HepG2 (cell line): ENCODE data around the gene NUCB1. TPM values are rescaled to one million over a fixed set of nuclear protein-coding genes. Genes with fewer than 3 reads are reported as not detected.

Source experiments
- ERF ChIP-seq: IDR thresholded peaks from 2 replicates; pipeline ENCODE4 v1.6.1; 2018; ENCODE audit warnings: missing biosample characterization, missing genetic modification reagents
- FOXA3 ChIP-seq: IDR thresholded peaks from 2 replicates; pipeline ENCODE4 v1.6.1; 2016; ENCODE audit warnings: missing genetic modification reagents, missing compliant biosample characterization
- FUBP1 ChIP-seq: sonication (generic); formaldehyde crosslinking; IDR thresholded peaks from 2 replicates; pipeline ENCODE4 v1.5.1; 2020; ENCODE audit warnings: missing genetic modification reagents, mild to moderate bottlenecking, borderline replicate concordance
- JUNB ChIP-seq: sonication (generic); formaldehyde crosslinking; IDR thresholded peaks from 2 replicates; pipeline ENCODE4 v1.8.0; 2022; ENCODE audit warnings: missing genetic modification reagents, mild to moderate bottlenecking, borderline replicate concordance
- JUND ChIP-seq: sonication (generic); formaldehyde crosslinking; IDR thresholded peaks from 2 replicates; pipeline ENCODE4 v1.8.0; 2022; ENCODE audit warnings: mild to moderate bottlenecking, missing genetic modification reagents
- KDM4B ChIP-seq: sonication (generic); formaldehyde crosslinking; IDR thresholded peaks from 2 replicates; pipeline ENCODE4 v1.4.0; 2020; ENCODE audit warnings: missing genetic modification reagents
- MTA1 ChIP-seq: sonication (generic); formaldehyde crosslinking; IDR thresholded peaks from 2 replicates; pipeline ENCODE4 v1.4.0; 2020; ENCODE audit warnings: missing genetic modification reagents, mild to moderate bottlenecking, borderline replicate concordance
- NAIF1 ChIP-seq: sonication (generic); formaldehyde crosslinking; IDR thresholded peaks from 2 replicates; pipeline ENCODE4 v1.5.0; 2020; ENCODE audit warnings: mild to moderate bottlenecking, missing genetic modification reagents, borderline replicate concordance
- NCOA1 ChIP-seq: sonication (generic); formaldehyde crosslinking; IDR thresholded peaks from 2 replicates; pipeline ENCODE4 v1.9.0; 2021; ENCODE audit warnings: missing genetic modification reagents
- SCMH1 ChIP-seq: sonication (generic); formaldehyde crosslinking; IDR thresholded peaks from 2 replicates; pipeline ENCODE4 v1.9.0; 2021; ENCODE audit warnings: missing genetic modification reagents, mild to moderate bottlenecking, borderline replicate concordance
- SP5 ChIP-seq: IDR thresholded peaks from 2 replicates; pipeline ENCODE4 v1.6.1; 2016; ENCODE audit warnings: low read depth, borderline replicate concordance
- SRSF9 ChIP-seq: fragments of 200-400 bp; formaldehyde crosslinking; IDR thresholded peaks from 2 replicates; pipeline ENCODE4 v1.6.1; 2018; ENCODE audit warnings: borderline replicate concordance, mild to moderate bottlenecking, low read depth, low read length; ENCODE audit not compliant: insufficient read depth, poor library complexity, severe bottlenecking
- ZBTB25 ChIP-seq: IDR thresholded peaks from 2 replicates; pipeline ENCODE4 v1.6.1; 2018; ENCODE audit warnings: missing genetic modification reagents
- ZMAT3 ChIP-seq: sonication (generic); formaldehyde crosslinking; conservative IDR thresholded peaks from 2 replicates; pipeline ENCODE4 v1.7.0; 2021; ENCODE audit warnings: missing genetic modification reagents
- ZMYM4 ChIP-seq: sonication (generic); formaldehyde crosslinking; IDR thresholded peaks from 2 replicates; pipeline ENCODE4 v1.8.1; 2023; ENCODE audit warnings: mild to moderate bottlenecking, missing genetic modification reagents
- ZNF138 ChIP-seq: sonication (generic); formaldehyde crosslinking; IDR thresholded peaks from 2 replicates; pipeline ENCODE4 v1.5.0; 2020; ENCODE audit warnings: mild to moderate bottlenecking, low read depth, missing genetic modification reagents
- ZNF598 ChIP-seq: sonication (generic); formaldehyde crosslinking; IDR thresholded peaks from 2 replicates; pipeline ENCODE4 v1.5.1; 2020; ENCODE audit warnings: mild to moderate bottlenecking, missing genetic modification reagents, borderline replicate concordance
- ZSCAN22 ChIP-seq: sonication (generic); formaldehyde crosslinking; IDR thresholded peaks from 2 replicates; pipeline ENCODE4 v1.4.0; 2020; ENCODE audit warnings: mild to moderate bottlenecking, missing genetic modification reagents
- polyA plus RNA-seq, 8 experiments: library from polyadenylated mRNA; depleted of rRNA in 3 of 8; stranded (reverse) in 7 of 8; unstranded in 1 of 8; fragments of >200 nt; fragmentation: Illumina TruSeq in 4 of 8; extraction: Trizol in 4 of 8; gene quantifications; 2 replicates each; pipeline versions ENCODE4 v1.2.1 to v1.2.3, GENCODE V29; 2011 to 2016; ENCODE audit warnings: low read depth in 4 of 8, missing spikeins in 1 of 8, mixed read lengths in 1 of 8; ENCODE audit not compliant: insufficient read depth in 1 of 8
- total RNA-seq, 5 experiments: library from RNA; depleted of rRNA; stranded (reverse); fragments of >200 nt; fragmentation: Illumina TruSeq; extraction: Trizol; gene quantifications; 2 replicates each; pipeline ENCODE4 v1.2.3, GENCODE V29; 2016; ENCODE audit warnings: low read depth in 1 of 5

NUCB1 gene
- total and polyA plus RNA-seq, 2 of the 13 experiments (the other 11 are each of a cell fraction or from before 2014, with no cell fraction given), result 82.3 to 106 TPM

- TF ChIP-seq FUBP1 (peak; percentile 89; the same call in 1 of the 2 replicates), ZNF598 (peak; percentile 94; the same call in 1 of the 2 replicates), ERF (CRISPR knock-in tag) (peak; percentile 89), SCMH1 (CRISPR knock-in tag) (no peak), ZMAT3 (CRISPR knock-in tag) (peak; percentile 86), JUND (0 out of 2 replicates have a peak, but pooled peaks have one; percentile 34), SP5 (CRISPR knock-in tag) (peak; percentile 73; the same call in 1 of the 2 replicates), NCOA1 (CRISPR knock-in tag) (no peak), SRSF9 (no peak), MTA1 (CRISPR knock-in tag) (no peak; the same call in 1 of the 2 replicates), KDM4B (peak; percentile 75; the same call in 1 of the 2 replicates), FOXA3 (CRISPR knock-in tag) (peak; percentile 69; the same call in 1 of the 2 replicates), NAIF1 (0 out of 2 replicates have a peak, but pooled peaks have one; percentile 63), JUNB (CRISPR knock-in tag) (no peak), ZMYM4 (CRISPR knock-in tag) (peak; percentile 85), ZBTB25 (CRISPR knock-in tag) (peak; percentile 65; the same call in 1 of the 2 replicates), ZSCAN22 (no peak), ZNF138 (CRISPR knock-in tag) (peak; percentile 56; the same call in 1 of the 2 replicates)
Observed at GRCh38 chr19:48872182-48872883, 27.8 kb upstream of the NUCB1 start, which contains the start of gene PPP1R15A (continued).
